ENCODE results near the gene LEP.
"Not testable (repeated sequence)": the region's sequence is repeated elsewhere in the genome, so short reads cannot be mapped to it uniquely, and the experiment has no call there.

Gene LEP

DNA sequence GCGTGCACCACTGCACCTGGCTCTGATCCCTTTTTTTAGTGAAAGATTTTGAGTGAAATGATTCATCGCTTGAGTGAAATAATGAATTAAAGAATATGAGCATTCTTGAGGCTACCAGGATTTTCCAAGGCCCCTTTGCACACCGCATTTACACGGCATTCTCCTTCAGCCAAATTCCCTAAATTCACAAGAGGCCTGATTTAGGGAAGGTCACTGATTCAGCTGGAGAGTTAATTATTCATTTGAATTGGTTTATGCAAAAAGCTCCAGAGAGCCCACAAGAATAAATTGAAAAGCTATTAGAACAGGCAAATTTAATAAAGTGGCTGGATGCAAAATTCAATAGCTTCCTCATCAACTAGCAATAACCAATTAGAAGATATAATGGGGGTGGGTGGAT lies 46.5 kb downstream of the LEP start:
- H3K9me3 ChIP-seq (ENCODE audit: control insufficient read depth, insufficient read depth, low read length) = no peaks in the 10 kb centered on the region
- H3F3A ChIP-seq (ENCODE audit: control insufficient read depth, insufficient read depth) = no peaks in the 10 kb centered on the region
- no peak overlapping the region for H3K4me2 ChIP-seq (ENCODE audit: low read length)
- no peaks in the 10 kb centered on the region for H4K20me1 ChIP-seq (ENCODE audit: control insufficient read depth, insufficient read depth, low read depth, low read length)
- no peaks in the 10 kb centered on the region for H3K36me3 ChIP-seq (ENCODE audit: control insufficient read depth, low read length)
- no peaks in the 10 kb centered on the region for H3K9me2 ChIP-seq (replicated peaks; ENCODE audit: control insufficient read depth, low read length)
- H3K27me3 ChIP-seq (ENCODE audit: control insufficient read depth, low read length) = no peaks in the 10 kb centered on the region
- H3K4me3 ChIP-seq (ENCODE audit: low read length) = no peak overlapping the region
- H3K4me1 ChIP-seq (ENCODE audit: control insufficient read depth, low read length) = no peaks in the 10 kb centered on the region
- TF ChIP-seq, protein P1, sequence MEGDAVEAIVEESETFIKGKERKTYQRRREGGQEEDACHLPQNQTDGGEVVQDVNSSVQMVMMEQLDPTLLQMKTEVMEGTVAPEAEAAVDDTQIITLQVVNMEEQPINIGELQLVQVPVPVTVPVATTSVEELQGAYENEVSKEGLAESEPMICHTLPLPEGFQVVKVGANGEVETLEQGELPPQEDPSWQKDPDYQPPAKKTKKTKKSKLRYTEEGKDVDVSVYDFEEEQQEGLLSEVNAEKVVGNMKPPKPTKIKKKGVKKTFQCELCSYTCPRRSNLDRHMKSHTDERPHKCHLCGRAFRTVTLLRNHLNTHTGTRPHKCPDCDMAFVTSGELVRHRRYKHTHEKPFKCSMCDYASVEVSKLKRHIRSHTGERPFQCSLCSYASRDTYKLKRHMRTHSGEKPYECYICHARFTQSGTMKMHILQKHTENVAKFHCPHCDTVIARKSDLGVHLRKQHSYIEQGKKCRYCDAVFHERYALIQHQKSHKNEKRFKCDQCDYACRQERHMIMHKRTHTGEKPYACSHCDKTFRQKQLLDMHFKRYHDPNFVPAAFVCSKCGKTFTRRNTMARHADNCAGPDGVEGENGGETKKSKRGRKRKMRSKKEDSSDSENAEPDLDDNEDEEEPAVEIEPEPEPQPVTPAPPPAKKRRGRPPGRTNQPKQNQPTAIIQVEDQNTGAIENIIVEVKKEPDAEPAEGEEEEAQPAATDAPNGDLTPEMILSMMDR (IDR thresholded peaks at IDR 0.05; ENCODE audit: low read depth, low read length, poor library complexity, severe bottlenecking) = no peak
- no peak for TF ChIP-seq EZH2phosphoT487 (IDR thresholded peaks at IDR 0.05; ENCODE audit: borderline replicate concordance, low read length)
- no peaks in the 10 kb centered on the region for H3K79me2 ChIP-seq (ENCODE audit: control insufficient read depth, low read length)
- H3K27ac ChIP-seq (ENCODE audit: low read depth, low read length) = no peak overlapping the region

DNA sequence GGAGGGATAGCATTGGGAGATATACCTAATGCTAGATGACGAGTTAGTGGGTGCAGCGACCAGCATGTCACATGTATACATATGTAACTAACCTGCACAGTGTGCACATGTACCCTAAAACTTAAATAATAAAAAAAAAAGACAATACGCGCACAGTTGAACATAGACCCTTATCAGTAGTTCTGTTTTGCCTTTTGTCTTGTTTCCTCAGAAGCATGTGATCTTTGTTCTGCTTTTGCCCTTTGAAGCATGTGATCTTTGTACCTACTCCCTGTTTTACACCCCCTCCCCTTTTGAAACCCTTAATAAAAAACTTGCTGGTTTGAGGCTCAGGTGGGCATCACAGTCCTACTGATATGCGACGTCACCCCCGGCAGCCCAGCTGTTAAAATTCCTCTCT lies 56.9 kb downstream of the LEP start:
- not testable (repeated sequence) for H3K4me2 ChIP-seq (ENCODE audit: low read length); H4K20me1 ChIP-seq (ENCODE audit: control insufficient read depth, insufficient read depth, low read depth, low read length); H3K27ac ChIP-seq (ENCODE audit: low read depth, low read length); H3K9me2 ChIP-seq (replicated peaks; ENCODE audit: control insufficient read depth, low read length); H3K4me3 ChIP-seq (ENCODE audit: low read length); H3F3A ChIP-seq (ENCODE audit: control insufficient read depth, insufficient read depth); H3K9me3 ChIP-seq (ENCODE audit: control insufficient read depth, insufficient read depth, low read length); H3K4me1 ChIP-seq (ENCODE audit: control insufficient read depth, low read length); H3K27me3 ChIP-seq (ENCODE audit: control insufficient read depth, low read length); H3K79me2 ChIP-seq (ENCODE audit: control insufficient read depth, low read length); H3K36me3 ChIP-seq (ENCODE audit: control insufficient read depth, low read length)

GRCh38 chr7:128299109-128299607 lies 58.1 kb downstream of the LEP start:
- Histone ChIP-seq H3K79me2 (ENCODE audit: control insufficient read depth, low read length) (no peaks in the 10 kb centered on the region), H3K9me3 (ENCODE audit: control insufficient read depth, insufficient read depth, low read length) (no peaks in the 10 kb centered on the region), H3K27me3 (ENCODE audit: control insufficient read depth, low read length) (no peaks in the 10 kb centered on the region), H3K27ac (ENCODE audit: low read depth, low read length) (no peak overlapping the region), H3K9me2 (replicated peaks; ENCODE audit: control insufficient read depth, low read length) (no peaks in the 10 kb centered on the region), H3K4me3 (ENCODE audit: low read length) (no peak overlapping the region), H3K36me3 (ENCODE audit: control insufficient read depth, low read length) (peaks cover 13% of the 10 kb centered on the region), H4K20me1 (ENCODE audit: control insufficient read depth, insufficient read depth, low read depth, low read length) (0 out of 2 replicates have a peak, but pooled peaks cover 5% of the 10 kb centered on the region), H3K4me1 (ENCODE audit: control insufficient read depth, low read length) (no peaks in the 10 kb centered on the region), H3K4me2 (ENCODE audit: low read length) (no peak overlapping the region), H3F3A (ENCODE audit: control insufficient read depth, insufficient read depth) (no peaks in the 10 kb centered on the region)
- TF ChIP-seq, protein P1 (IDR thresholded peaks at IDR 0.05; ENCODE audit: low read depth, low read length, poor library complexity, severe bottlenecking) = no peak

GRCh38 chr7:128302139-128302538 lies 61.1 kb downstream of the LEP start:
- Histone ChIP-seq H3K9me2 (replicated peaks; ENCODE audit: control insufficient read depth, low read length) (no peaks in the 10 kb centered on the region), H3F3A (ENCODE audit: control insufficient read depth, insufficient read depth) (no peaks in the 10 kb centered on the region), H3K27me3 (ENCODE audit: control insufficient read depth, low read length) (no peaks in the 10 kb centered on the region), H3K4me3 (ENCODE audit: low read length) (no peak overlapping the region), H3K79me2 (ENCODE audit: control insufficient read depth, low read length) (no peaks in the 10 kb centered on the region), H3K27ac (ENCODE audit: low read depth, low read length) (no peak overlapping the region), H3K4me2 (ENCODE audit: low read length) (no peak overlapping the region), H3K36me3 (ENCODE audit: control insufficient read depth, low read length) (peaks cover 41% of the 10 kb centered on the region), H3K9me3 (ENCODE audit: control insufficient read depth, insufficient read depth, low read length) (no peaks in the 10 kb centered on the region), H4K20me1 (ENCODE audit: control insufficient read depth, insufficient read depth, low read depth, low read length) (0 out of 2 replicates have a peak, but pooled peaks cover 5% of the 10 kb centered on the region), H3K4me1 (ENCODE audit: control insufficient read depth, low read length) (no peaks in the 10 kb centered on the region)
- TF ChIP-seq, protein P1 (IDR thresholded peaks at IDR 0.05; ENCODE audit: low read depth, low read length, poor library complexity, severe bottlenecking) = no peak
- no peak for TF ChIP-seq EZH2phosphoT487 (IDR thresholded peaks at IDR 0.05; ENCODE audit: borderline replicate concordance, low read length)

All from DOHH2 (cell line).